GM23248 (cell line): ENCODE measurements around the gene HAPLN2.

ENCODE experiments used
- EZH2 ChIP-seq: fragments of 200-600 bp; sonication (generic); IDR thresholded peaks from 2 replicates; pipeline ENCODE4 v1.6.1; 2018; ENCODE audit warnings: antibody characterized with exemption, mild to moderate bottlenecking; ENCODE audit not compliant: insufficient read depth, poor library complexity, severe bottlenecking
- EZH2phosphoT487 ChIP-seq: fragments of 200-600 bp; sonication (generic); IDR thresholded peaks from 2 replicates; pipeline ENCODE4 v1.6.1; 2018; ENCODE audit warnings: antibody characterized with exemption, moderate library complexity, mild to moderate bottlenecking, low read depth; ENCODE audit not compliant: insufficient read depth

DNA sequence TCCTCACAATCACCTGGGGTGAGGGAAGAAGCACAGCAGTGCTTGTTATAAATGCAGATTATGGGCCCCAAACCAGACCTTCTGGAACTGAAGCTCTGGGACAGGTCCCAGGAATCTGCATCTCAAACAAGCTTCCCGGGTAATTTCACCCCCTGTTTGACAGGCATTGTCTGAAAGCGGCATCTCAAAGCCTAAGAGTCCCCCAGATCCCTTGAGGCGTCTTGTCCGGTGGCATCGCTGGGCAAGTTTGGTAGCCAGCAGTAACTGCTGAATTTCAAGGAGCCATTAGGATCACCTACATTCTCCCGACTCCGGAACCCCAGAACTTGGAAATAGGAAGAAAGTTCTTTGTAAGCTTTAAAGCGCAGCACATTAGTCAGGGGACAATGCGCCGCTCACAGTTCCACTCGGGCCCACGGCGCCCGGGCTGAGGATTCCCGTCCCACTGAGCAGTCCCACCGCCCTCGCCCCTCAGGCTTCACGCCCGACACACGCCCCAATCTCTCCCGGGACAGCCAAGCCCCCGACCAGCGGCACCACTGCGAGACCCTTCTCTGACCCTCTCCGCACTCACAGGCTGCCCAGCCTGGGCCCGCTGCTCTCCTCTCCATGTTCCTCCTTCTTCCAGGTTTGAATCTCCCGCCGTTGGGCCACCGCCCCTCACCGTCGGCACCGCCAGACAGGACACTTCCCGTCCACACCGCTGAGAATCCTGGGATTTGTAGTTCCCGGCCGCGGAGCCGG lies 47.1 kb upstream of the HAPLN2 start, which contains the start of gene IQGAP3:
- TF ChIP-seq EZH2phosphoT487 (no peak), EZH2 (no peak)
